Stimulated activated naive CD4-positive, alpha-beta T cell treated with Interleukin-2 at 50 U/mL for 16 hours (primary cell): ENCODE data around the gene DYNLT2B.
"Not testable (repeated sequence)": the region's sequence is repeated elsewhere in the genome, so short reads cannot be mapped to it uniquely, and the experiment has no call there.

ENCODE experiments used
- DNase-seq: peaks from one replicate; lab custom pipeline; 2025; lab: John Stamatoyannopoulos, UW

The DYNLT2B gene

DNA sequence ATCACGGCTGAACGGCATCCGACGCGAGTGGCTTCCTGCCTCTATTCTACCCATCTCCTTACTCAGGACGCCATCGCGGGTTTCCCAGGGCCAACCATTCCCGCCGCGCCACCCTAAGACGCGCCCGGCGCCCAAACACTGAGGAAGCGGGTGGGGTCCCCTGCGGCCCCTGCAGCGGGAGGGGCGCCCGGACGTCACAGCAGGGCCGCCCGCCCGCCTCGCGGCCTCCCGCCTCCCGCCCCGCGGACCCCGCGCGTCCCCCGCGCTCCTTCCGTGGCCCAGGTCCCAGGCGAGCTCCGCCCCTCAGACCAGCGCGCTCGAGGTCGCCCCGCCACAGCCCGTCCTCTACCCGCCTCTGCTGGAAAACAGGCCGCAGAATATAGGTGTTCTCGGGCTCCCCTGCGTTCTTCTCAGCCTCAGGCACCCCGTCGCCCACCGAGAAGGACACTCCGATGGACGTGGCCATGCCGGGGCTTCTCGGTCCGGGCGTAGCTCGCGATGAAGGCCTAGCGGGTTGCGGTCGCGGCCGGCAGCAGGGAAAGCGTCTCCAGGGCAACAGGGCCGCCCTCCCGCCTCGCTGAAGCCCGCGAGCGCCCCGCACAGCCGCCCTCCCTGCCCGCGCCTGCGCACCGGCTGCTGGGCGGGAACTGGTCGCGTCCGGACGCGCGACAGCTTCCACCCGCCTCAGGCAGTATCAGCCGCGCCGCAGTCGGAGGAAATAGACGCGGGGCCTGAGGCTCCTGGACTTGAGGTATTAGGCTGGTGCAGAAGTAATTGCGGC lies at the start of gene DYNLT2B:
Gene DYNLT2B (minus strand): TSS at position 554 of the 781 bp plus-strand sequence. CDS start 88 bp downstream, at position 466.
- peak; percentile 85 for DNase-seq

DNA sequence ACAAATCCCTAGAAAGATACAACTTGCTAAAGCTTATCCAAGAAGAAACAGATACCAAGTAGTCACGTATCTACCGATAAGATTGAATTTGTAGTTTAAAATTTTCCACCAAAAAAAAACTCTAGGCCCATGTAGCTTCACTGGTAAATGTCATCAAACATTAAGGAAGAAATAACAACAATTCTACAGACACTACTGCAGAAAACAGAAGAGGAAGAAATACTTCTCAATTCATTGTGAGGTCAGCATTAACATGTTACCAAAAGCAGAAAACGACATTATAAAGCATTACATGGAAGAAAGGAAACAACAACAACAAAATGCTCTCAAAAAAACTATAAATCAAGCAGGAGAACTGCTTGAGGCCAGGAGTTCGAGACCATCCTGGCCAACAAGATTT lies 47.7 kb upstream of the DYNLT2B start:
- DNase-seq = no peak

DNA sequence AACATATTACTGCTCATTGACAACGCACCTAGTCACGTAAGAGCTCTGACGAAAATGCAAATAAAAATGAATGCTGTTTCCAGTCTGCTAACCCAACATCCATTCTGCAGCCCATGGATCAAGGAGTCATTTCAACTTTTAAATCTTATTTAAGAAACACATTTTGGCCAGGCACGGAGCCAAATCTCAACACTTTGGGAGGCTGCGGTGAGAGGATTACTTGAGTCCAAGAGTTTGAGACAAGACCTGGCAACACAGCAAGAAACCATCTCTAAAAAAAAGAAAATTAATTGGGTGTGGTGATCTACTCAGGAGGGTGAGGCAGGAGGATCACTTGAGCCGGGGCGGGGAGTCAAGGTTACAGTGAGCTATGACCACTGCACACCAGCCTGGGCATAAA lies 42.5 kb upstream of the DYNLT2B start:
- no peak for DNase-seq

DNA sequence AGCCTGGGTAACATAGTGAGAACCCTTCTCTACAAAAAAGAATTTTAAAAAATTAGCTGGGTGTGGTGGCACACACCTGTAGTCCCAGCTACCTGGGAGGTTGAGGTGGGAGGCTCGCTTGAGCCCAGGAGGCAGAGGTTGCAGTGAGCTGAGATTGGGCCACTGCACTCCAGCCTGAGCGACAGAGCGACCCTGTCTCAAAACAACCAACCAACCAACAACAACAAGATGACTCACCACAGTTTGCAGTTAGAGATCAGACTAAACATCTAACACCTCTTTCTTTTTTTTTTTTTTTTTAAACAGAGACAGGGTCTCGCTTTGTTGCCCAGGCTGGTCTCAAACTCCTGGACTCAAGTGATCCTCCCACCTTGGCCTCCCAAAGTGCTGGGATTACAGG lies 40.5 kb upstream of the DYNLT2B start:
- not testable (repeated sequence) for DNase-seq

DNA sequence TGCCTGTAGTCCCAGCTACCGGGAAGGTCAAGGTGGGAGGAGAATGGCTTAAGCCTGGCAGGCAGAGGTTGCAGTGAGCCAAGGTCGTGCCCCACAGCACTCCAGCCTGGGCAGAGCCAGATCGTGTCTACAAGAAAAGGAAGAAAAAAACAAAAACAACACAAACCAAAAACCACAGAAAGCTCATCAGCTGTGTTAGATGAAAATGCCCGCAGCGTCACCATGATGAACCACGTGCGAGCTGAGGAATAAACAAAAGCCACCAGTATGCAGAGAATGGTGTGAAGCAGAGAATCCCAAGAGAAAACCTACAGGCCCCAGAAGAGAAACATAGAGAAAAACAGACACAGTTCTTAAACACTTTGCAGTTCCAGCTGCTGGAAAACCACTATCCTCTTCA lies 39.9 kb upstream of the DYNLT2B start:
- DNase-seq = no peak

DNA sequence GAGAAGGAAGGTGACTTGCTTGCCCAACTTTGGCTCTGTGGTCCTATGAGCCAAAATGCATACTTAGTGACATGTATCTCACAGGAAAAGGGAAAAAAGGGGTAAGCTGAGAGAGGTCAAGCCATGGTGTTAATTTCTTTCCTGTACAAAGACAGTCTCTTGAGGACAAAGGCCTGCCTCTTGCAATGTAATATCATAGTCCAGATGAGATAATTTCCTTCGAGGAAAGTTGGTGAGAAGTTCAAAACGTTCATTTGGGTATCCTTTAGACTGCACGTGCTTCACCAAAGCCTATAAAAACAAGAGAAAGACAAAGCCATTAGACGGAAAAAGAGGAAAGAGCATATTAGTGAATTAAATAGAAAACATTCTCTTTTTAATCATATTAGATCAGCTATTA lies 38.5 kb upstream of the DYNLT2B start:
- DNase-seq = no peak

DNA sequence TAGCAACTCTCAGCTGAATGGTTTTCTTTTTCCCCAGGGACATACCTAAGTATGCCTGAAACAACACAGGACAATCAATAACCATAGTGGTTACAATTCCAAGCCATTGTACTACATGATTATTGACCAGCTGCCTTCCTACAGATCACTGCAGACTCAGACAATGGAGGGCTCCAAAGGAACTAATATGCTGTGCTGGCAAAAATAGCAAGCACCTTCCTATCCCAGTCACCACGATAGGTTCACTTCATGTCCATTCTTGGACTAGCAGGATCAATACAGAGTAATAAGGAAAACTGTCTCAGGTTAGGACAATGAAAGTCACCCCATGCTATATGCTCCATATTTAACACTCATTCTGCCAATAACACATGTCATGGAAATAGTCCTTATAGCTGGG lies 37.6 kb upstream of the DYNLT2B start:
- no peak for DNase-seq

DNA sequence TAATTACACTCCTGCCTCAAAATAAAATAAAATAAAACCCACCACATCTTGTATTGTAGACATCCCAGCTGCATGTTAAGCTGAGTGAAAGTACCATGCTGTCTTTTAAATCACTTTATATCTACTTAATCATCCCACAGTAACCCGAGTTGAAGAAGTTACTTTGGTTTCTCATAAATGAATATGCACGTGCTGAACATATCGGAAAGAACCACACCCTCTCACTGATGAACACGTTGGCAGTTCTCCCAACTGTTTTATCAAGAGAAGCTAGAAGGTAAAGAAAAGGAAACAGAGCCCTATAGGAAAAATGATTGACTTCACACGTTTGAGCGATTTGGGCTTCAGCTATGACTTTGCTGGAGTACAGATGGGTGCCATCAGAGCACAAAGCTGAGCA lies 36.1 kb upstream of the DYNLT2B start:
- no peak for DNase-seq

DNA sequence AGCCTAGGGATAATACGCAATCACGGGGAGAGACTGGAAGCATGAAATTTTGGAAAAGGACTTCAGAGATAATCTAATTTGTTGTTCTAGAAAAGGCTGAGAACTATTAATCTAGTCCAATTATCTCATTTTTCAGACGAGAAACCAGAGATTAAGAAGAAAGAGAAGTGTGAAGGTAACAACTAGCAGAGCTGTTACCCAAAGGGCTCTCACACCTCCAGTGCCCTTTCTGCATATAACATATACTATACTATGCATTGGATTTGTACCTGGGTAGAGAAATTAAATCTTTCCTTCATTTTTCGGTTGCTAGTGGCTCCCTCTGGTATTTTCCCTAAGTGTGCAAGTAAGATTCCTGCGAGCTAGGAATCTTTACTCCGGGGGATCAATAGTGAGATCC lies 33.5 kb upstream of the DYNLT2B start:
- no peak for DNase-seq

DNA sequence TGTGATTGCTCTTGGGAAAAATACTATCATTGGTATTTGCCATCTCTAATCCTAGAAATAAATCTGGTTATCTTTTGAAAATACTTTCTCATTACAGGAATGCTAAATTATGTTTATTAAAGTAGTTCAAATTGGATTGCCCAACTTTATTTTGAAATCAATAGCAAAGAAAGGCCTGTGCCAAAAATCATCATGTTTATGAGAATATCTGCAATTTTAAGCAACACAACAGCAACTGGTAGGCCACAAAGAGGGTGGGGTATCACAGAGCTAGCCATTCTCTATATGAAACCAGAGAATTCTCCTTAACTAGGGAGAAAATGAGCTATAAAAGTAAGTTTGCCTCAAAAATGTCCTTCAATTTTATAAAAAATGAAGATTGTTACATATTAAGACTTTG lies 32.0 kb upstream of the DYNLT2B start:
- DNase-seq = no peak

DNA sequence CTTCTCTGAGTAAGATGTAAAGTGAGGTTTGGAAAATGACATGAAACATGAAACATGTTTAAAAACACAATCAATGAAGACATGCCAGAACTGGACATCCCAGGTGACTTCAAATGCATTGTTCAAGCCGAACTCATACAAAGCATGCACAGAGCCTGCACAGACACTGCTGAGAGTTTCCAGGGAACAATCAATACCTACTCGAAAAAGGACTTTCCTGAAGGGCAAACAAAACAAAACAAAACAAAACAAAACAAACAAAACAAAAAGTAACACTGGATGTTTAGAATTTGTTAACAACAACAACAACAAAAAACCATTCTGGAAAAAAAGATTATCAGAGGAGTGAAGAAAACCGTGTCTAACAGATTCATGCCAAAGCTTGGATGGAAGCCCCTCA lies 30.7 kb upstream of the DYNLT2B start:
- DNase-seq = no peak

DNA sequence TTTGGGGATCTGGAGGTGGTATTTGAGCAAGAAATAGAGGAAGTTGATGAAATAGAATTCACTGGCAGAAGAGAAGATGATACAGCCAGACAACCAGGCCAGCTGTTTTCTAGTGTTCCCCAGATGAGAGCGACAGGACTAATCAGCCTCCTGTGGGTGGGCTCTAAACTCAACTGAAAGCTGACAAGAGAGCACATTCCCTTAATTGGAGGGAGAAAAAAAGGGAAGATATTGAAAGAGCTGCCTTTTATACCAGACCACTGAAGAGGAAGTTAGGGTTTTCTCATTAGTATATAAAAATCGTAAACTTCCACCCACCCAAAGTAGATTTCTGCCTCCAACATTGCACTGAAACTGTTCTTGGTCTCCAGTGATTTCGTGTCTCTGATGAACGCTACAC lies 26.6 kb upstream of the DYNLT2B start:
- DNase-seq = no peak

DNA sequence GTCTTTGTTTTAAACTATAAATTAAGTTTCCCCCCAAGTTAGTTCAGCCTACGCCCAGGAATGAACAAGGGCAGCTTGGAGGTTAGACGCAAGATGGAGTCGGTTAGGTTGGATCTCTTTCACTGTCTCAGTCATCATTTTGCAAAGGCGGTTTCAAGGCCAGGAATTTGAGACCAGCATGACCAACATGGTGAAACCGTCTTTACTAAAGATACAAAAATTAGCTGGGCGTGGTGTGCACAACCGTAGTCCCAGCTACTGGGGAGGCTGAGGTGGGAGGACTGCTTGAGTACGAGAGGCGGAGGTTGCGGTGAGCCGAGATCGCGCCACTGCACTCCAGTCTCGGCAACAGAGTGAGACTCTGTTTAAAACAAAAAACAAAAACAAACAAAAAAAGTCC lies 25.9 kb upstream of the DYNLT2B start:
- DNase-seq = not testable (repeated sequence)

DNA sequence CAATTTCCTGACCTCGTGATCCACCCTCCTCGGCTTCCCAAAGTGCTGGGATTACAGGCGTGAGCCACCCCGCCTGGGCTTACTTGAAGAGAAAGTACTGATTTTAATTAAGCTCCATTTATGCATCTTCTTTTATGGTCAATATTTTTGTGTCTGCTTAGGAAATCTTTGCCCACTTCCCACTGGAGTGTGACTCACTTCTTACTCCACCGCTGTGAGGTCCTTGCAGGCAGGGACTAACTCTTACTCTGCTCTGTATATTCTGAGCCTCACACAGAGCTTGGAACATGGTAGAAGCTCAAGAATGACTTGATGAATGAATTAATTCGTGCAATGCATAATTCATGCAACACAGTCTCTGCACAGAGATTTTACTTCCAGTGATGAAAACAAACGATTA lies 23.1 kb upstream of the DYNLT2B start:
- no peak for DNase-seq

DNA sequence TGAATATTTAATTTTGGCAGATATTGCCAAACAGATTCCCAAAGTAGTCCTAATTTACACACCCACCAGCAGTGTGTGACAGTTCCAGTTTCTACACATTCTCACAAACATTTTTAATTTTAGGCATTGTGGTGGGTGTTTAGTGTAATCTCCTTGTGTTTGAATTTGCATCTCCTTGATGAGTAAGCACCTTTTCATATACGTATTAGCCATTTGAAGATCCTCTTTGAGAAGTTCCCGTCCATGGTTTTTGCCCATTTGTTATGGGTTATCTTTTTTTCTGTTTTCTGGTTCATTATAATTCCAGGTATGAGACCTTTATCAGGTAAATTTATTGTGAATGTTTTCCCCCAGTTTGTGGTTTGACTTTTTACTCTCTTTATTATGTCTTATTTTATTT lies 22.4 kb upstream of the DYNLT2B start:
- no peak for DNase-seq

DNA sequence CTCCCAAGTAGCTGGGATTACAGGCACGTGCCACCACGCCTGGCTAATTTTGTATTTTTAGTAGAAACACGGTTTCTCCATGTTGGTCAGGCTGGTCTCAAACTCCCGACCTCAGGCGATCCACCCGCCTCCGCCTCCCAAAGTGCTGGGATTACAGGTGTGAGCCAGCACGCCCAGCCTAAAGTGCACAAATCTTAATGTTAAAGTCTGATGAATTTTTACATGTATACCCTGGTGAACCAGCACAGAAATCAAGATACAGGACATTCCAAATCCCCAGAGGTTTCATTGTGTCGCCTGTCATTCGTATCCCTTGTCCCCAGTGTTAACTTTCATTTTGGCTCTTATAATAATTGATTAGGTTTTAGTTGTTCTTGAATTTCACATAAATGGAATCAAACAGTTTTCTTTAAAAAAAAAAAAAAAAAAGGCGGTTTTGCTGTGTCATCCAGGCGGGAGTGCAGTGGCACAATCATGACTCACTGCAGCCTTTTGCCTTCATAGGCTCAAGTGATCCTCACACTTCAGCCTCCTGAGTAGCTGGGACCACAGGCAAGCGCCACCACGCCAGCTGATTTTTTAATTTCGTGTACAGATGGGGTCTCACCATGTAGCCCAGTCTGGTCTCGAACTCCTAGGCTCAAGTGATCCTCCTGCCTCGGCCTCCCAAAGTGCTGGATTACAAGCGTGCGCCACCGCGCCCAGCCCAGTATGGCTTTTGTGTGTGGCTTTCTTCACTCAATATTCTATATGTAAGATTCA lies 21.6 kb upstream of the DYNLT2B start:
- DNase-seq = no peak

DNA sequence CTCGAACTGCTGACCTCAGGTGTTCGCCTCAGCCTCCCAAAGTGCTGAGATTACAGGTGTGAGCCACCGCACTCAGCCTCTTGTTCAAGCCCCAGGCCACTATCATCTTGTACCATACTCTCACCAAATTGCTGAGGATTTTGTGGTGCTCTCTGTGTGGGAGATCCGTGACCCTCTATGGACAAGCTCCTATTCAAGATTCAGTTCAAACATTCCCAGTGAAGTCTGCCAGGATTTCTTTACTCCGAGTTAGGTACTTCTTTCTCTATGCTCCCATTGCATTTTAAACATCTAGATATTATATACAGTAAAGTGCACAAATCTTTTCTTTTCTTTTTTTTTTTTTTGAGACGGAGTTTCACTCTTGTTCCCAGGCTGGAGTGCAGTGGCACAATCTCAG lies 21.0 kb upstream of the DYNLT2B start:
- DNase-seq = no peak

DNA sequence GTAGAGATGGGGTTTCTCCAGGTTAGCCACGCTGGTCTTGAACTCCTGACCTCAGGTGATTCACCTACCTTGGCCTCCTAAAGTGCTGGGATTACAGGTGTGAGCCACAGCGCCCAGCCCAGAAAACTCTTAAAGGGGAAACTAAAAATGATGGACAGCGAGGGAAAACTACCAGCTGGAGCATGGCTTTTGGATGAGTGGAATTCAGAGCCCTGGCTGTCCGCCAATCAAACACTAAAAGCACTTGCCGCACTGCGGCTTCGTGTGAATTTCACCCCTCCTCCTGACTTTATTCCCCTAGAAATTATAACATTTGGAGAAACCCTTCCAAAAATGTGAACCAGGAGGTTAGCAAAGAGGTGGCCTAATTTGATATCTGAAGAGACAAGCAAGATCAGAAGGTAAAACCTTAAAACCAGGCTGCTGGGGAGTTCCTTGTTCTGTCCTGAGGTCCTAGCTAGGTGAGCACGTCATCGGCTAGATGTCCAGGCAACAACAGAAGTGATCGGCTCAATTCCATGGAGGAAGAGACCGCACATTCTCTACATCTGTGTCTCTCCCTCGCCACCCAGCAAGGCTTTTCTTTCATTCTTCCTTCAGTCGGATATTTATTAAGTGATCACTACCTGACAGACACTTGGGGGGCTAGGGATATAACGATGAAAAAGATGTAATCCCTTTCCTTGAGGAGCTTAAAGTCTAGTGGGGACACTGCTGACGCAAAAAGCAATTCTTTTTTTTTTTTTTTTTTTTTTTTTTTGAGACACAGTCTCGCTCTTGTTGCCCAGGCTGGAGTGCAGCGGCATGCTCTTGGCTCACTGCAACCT lies 18.5 kb upstream of the DYNLT2B start:
- DNase-seq = no peak

DNA sequence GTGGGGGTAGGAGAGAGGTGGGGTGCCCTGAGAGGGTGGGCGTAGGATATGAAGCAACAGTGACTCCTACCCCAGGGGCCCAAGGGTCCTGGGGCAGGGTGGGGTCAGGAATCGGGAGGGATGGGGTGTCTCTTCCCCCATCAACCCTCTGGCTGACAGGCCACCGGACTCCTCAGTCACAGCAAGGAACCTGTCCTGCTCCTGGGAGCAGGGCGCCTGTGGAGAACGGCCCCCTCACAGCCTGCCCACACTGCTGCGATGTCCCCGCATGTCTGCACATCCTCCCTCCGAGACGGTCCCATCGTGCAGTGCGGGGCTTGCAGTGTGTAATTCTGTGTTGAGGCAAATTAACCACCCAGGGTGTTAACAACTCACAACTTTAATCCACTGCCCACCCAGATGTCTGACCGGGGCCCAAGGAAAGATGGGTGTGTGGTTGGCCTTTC lies 17.5 kb upstream of the DYNLT2B start:
- no peak for DNase-seq

DNA sequence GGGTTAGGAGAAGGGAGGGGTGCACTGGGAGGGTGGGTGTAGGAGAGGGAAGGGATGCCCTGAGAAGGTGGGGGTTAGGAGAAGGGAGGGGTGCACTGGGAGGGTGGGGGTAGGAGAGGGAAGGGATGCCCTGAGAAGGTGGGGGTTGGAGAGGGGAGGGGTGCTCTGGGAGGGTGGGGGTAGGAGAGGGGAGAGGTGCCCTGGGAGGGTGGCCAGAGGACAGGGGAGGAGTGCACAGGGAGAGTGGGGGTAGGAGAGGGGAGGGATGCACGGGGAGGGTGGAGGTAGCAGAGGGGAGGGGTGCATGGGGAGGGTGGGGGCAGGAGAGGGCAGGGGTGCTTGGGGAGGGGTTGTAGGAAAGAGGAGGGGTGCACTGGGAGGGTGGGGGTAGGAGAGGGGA lies 16.9 kb upstream of the DYNLT2B start:
- DNase-seq = no peak

DNA sequence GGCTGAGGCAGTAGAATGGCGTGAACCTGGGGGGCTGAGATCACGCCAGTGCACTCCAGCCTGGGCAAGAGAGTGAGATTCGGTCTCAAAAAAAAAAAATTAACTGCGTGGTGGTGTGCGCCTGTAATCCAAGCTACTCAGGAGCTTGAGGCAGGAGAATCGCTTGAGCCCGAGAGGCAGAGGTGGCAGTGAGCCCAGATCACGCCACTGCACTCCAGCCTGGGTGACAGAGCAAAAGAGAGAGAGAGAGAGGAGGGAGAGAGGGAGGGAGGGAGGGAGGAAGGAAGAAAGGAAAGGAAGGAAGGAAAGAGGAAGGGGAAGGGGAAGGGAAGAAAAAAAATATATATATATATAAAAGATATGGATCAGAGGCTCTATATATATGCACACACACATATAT lies 14.1 kb upstream of the DYNLT2B start:
- no peak for DNase-seq

DNA sequence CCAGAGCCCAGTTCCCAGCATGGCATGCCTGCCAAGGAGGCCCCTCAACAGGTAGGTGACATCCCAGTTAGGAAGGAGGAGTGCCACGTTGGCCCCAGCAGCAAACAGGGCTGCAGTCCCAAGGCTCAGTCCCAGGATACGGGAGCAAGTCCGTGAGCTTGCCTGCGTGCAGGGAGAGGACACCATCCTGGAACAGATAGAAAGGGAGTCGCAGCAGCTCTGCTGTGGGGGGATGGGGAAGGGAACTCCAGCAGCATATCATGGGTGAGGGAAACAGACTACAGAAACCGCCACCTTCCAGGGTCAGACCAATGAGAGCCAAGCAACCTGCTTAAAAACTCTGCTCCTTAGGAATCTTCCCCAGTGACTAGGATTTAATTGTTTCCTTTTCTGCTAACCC lies 9.4 kb upstream of the DYNLT2B start:
- DNase-seq = no peak

DNA sequence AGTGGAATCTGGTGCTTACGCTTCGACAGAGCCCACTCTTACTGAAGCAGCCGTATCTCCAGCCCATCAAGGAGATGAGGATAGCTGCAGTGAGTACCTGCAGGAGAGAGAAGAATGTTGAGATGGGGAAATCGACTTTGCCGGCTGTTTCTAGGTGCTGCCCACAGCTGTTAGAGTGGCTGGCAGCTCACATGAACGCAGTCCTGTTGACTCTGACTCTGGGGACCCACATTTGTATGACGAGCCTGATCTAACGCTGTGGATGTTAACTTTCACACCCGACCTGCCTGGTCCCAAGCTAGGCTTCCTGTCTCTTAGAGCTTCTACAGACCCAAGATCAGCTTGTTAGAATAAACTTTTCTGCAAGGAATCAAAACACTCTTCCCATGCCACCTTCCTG lies 8.9 kb upstream of the DYNLT2B start:
- no peak for DNase-seq
